HG03066 (cell line): Measurements from ENCODE around the gene ARNT2.
"Not testable (repeated sequence)": the region's sequence is repeated elsewhere in the genome, so short reads cannot be mapped to it uniquely, and the experiment has no call there.

ENCODE experiments used
- ATAC-seq: cut with Tn5 transposase; IDR thresholded peaks from one replicate; pipeline ENCODE4 v1.9.1; 2021; ENCODE audit warnings: low read depth; ENCODE audit not compliant: unreplicated experiment

ARNT2 gene

DNA sequence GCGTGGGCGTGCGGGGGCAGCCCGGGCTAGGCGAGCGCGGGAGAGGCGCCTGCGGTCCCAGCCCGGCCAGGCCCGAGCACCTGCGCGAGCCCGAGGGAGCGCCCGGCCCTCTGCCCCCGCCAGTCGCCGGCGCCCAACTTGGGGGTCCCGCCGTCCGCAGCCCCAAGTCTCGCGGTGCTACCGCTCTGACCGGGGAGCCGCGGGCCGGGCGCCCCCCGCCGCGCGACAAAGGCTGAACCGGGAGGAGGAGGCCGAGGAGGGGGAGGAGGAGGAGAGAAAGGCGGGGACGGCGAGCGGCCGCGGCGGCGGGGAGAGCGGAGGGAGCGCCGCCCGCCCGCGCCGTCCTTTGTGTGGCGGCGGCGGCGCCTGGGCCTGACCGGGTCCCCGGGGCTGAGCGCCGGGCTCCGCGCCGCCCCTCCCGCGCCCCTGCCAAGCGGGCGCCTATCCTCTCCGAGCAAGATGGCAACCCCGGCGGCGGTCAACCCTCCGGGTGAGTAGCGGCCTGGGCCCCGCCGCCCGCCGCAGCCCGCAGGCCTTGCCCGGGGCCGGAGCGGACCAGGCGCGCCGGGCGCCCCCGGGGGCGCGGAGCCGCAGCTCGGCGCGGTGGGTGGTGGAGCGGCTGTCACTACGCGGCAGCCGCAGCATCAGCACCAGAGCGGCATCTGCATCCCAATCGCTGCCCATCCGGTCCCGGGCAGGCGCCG is at the start of gene ARNT2:
TSS of gene ARNT2 (plus strand) at position 326 of the 704 bp plus-strand sequence. CDS start at position 460, 134 bp downstream.
- no peak for ATAC-seq

DNA sequence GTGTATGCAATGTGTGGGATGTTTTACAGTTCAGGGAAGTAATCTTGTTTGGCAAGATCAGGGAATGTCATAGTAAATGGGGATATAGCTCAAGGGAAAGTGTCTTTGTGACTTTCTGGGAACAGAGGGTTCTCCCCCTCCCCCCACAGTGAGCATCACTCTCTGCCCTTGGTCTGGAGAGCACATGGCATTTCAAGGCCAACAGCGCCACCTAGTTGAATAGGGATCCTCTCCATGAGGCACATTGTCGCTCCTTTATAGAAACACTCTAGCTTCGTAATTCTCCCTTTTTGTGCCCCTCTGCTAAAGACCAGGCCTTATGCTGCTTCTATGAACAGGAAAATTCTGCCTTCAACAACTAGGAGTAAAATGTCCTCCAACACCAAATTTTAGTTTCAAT is 37.1 kb upstream of the ARNT2 start:
- ATAC-seq, result no peak

- no peak for ATAC-seq
Observed at GRCh38 chr15:80367661-80368060, 36.5 kb upstream of the ARNT2 start.

GRCh38 chr15:80371924-80372323 is 32.3 kb upstream of the ARNT2 start:
- ATAC-seq, result no peak

DNA sequence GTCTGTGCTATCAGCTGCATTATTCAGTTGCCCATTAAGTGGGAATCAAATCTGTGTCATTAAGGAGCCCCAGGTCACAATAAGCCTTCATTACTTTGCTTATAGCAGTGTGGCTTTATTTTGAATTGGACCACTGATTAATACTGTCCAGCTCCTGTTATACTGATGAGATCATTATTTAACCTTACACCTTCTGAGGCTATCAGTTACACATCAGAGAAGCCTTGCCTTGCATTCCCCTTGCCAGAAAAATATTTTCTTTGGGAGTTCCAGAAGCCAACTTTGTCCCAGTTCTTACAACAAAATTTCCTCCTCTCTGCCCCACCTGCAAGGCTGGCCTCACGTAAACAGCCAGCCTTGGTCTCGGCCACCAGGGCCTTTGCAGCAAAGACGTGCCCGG is 29.7 kb upstream of the ARNT2 start:
- no peak for ATAC-seq

DNA sequence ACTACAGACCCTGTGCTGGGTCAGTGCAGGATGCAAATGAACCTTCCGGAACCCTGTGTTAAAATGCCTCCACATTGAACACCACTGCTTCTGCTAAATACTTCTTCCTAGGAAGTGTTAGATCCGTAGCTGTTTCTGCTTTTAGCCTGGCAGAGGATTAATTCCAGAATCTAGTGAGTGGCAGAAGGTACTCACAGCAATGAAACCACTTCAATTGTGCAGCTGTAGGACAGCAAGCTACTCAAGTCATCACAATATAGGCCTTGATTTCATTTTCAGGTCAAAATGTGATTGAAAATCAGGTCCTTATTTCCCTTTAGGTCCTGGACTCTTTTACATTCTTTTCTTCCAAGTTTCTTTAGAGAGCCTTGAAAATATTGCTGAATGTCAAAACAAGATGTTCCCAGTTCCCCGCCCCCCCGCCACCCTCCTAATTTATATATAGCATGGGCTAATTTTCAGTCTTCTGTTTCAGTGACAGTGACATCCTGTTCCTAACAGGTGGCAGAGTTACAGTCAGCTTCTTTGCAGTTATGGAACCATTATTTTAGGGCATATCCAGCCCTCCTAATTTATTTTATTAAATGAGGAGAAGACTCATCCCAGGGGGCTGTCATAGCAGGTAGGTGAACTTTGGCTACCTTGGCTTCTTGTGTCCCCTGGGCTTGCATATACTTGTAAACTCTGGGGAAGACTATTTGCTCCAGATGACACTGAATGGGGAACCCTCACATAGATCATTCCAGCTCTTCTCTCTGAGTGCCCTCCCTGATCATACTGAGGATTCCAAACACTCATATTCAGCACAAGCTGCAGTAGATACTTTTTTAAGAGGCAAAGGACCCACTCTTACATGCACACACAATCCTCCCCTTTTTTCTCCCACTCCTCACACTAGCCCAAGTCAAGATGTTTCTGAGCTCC is 28.0 kb upstream of the ARNT2 start:
- ATAC-seq, result no peak

DNA sequence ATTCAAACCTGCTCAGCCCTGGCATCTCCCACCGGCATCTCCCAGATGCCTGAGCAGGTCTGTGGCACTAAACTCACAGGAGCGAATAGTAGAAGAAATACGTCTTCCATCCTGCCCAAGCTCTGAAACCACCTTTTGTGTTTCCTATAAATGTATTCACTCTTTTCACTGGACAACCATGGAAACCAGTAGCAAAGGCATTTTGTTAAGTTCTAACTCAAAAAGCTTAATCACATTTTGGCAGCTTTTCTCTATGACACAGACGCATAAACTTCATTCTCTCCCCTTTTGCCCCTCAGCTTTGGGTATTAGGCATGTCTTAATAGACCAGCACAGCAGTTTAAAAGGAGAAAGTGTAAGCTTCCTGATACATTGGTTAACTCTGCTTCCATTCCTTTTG is 24.5 kb upstream of the ARNT2 start:
- no peak for ATAC-seq

- ATAC-seq, result no peak
Observed at GRCh38 chr15:80380154-80380553, 24.0 kb upstream of the ARNT2 start.

DNA sequence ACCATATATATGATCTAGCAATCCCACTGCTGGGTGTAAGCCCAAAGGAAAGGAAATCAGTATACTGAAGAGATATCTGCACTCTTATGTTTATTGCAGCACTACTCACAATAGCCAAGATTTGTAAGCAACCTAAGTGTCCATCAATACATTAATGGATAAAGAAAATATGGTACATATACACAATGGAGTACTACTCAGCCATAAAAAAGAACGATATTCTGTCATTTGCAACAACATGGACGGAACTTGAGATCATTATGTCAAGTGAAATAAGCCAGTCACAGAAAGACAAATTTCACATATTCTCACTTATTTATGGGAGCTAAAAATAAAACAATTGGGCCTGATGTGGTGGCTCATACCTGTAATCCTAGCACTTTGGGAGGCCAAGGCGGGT is 21.9 kb upstream of the ARNT2 start:
- no peak for ATAC-seq

DNA sequence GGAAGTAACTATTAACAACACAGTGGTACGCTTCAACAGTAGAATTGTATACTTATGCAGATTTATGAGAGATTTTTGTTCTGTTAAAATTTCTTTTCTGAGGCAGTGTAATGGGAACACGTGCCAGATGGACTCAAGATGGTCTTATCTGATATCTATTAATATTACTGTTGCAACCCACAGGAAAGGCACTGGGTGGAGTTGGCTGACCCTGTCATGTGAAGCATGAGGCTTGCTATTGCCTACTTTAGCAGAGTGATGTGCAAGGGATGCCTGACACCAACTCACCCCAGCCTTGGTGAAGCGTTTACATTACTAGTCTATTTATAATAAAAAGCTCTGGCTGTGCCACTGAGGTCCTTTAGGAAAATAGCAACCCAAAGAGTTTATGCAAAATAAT is 19.8 kb upstream of the ARNT2 start:
- ATAC-seq, result no peak

DNA sequence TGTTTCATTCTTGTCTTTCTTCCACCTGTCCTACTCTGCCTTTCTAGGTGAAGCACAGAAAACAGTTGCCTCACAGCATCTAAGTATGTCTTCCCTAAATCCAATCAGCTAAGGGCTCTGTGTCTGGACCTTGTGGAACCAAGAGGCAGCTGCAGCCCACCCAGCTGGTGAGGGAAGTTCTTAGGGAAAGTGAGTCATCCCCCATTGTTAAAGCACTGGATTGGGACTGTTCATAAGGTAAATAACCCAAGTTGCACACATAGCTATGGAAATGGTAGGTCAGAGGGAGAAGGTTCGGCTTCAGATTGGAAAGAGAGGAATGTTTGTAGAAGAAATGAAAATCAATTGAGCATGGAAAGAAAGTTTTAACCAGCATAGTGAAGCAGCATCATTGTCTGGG is 18.0 kb upstream of the ARNT2 start:
- no peak for ATAC-seq

DNA sequence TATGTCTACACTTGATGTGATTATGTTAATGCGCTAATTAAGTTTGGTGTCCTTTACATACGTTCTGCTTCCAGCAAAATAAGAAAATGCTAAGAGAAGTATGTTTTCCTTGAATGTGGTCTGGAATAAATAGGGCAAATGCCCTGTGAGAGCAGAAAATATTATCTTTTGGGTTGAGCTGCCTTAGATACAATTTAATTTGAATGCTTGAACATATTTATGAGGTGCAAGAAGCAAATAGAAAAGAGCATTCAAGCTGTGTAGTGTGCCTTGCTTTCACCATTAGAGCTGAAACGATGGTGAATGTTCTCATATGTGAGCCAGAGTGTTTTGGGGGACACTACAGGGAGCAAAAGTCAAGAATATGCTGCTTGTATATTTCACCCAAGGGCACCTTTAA is 15.9 kb upstream of the ARNT2 start:
- no peak for ATAC-seq

- ATAC-seq, result no peak
Observed at GRCh38 chr15:80389370-80389769, 14.8 kb upstream of the ARNT2 start.

DNA sequence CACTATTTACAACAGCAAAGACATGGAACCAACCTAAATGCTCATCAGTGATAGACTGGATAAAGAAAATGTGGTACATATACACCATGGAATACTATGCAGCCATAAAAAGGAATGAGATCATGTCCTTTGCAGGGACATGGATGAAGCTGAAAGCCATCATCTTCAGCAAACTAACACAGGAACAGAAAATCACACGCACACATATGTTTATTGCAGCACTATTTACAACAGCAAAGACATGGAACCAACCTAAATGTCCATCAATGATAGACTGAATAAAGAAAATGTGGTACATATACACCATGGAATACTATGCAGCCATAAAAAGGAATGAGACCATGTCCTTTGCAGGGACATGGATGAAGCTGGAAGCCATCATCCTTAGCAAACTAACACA is 13.2 kb upstream of the ARNT2 start:
- not testable (repeated sequence) for ATAC-seq

DNA sequence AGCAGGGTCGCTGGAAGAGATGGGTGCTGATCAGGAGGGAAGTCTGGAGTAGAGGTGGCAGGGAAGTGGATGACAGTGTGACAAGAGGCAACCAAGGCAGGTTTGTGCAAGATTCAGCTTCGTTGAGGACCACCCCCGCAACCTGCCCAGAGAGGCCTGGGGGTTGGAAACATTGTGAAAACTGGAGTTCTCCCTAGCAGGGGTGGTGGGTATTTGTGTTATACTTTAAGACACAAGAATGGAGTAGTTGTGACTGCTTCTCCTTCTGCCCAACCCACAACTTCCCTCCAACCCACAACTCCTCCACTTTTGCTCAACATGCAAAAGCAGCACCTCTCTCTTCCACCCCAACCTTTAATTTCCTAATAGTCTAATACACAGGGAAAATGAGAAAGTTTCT is 8.6 kb upstream of the ARNT2 start:
- no peak for ATAC-seq

GRCh38 chr15:80396096-80396495 is 8.1 kb upstream of the ARNT2 start:
- ATAC-seq, result no peak

GRCh38 chr15:80399508-80399907 is 4.7 kb upstream of the ARNT2 start:
- no peak for ATAC-seq

DNA sequence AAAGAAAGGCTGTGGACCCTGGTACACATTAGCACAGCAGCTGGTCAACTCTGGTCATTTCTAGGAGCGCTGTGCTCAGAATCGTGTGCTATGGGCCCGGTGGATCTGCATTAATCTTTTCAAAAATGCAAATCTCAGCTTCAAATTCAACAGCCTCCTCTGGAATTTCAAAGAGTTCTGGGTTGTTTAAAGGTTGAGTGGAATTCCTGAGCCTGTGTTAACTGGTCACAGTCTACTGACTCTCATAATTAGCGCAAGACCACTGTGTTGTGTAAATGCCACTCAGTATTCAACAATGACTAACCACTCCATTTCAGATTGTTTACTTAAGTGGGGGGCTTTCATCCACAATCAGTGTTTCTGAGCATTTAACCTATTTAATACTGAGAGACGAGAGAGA is 2.7 kb upstream of the ARNT2 start:
- ATAC-seq, result no peak

DNA sequence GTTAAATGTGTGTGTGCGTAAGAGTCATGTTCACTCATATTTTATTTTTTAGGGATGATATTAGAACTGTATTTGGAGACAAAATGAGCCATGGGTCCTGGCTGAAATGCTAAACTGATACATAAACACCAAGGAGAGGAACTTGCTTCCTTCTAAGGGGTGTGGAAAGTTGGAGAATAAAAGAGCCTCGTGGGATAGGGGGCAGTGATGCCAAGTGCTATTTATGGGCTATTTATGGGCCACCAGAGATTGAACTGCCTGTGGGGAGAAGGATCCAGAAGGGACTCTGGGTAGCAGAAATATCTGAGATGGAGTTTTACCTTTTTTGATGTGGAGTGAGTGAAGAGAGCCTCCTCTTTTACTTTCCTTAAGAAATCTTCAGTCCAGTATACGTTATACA is 1.8 kb upstream of the ARNT2 start:
- ATAC-seq, result no peak

DNA sequence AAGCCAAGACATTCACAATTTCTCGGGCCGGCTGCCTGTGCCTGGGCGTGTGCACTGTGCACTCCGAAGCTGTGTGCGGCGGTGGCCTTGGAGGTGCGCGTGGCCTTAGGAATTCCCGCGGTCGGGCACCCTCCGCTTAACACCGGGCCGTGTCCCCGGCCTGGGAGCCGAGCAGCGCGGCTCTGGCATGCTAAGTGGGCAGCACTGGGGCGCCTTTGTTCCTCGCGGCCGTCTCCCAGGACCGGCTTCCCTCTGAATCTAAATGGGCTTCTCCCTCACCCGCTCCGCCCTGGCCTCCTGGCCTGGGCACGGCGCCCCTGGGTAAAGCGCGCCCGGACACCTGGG is 498 bp upstream of the ARNT2 start:
- ATAC-seq, result no peak

- no peak for ATAC-seq
Observed at GRCh38 chr15:80404761-80405553, 775 bp downstream of the ARNT2 start.
